GM21423 (cell line): ENCODE measurements around the gene GLRX5.

Source experiments
- ATAC-seq: cut with Tn5 transposase; IDR thresholded peaks from one replicate; pipeline ENCODE4 v1.9.1; 2021; ENCODE audit warnings: mild to moderate bottlenecking, moderate library complexity; ENCODE audit not compliant: unreplicated experiment

The GLRX5 gene

GRCh38 chr14:95534299-95535225 lies at the start of gene GLRX5:
TSS of gene GLRX5 (plus strand) at chr14:95535050. CDS start at chr14:95535090, 40 bp downstream.
- ATAC-seq: peak; percentile 94

GRCh38 chr14:95485222-95485819 lies 49.5 kb upstream of the GLRX5 start:
- ATAC-seq: no peak

- peak; percentile 46 for ATAC-seq
Observed at GRCh38 chr14:95486875-95487668, 47.8 kb upstream of the GLRX5 start.

- ATAC-seq: no peak
Observed at GRCh38 chr14:95487669-95488084, 47.2 kb upstream of the GLRX5 start.

- no peak for ATAC-seq
Observed at GRCh38 chr14:95488376-95489213, 46.3 kb upstream of the GLRX5 start.

- no peak for ATAC-seq
Observed at GRCh38 chr14:95489214-95490137, 45.4 kb upstream of the GLRX5 start.

- ATAC-seq: no peak
Observed at GRCh38 chr14:95490138-95490509, 44.7 kb upstream of the GLRX5 start.

- no peak for ATAC-seq
Observed at GRCh38 chr14:95490727-95491451, 44.0 kb upstream of the GLRX5 start.

- ATAC-seq: no peak
Observed at GRCh38 chr14:95491936-95492608, 42.8 kb upstream of the GLRX5 start.

GRCh38 chr14:95493503-95493902 lies 41.3 kb upstream of the GLRX5 start:
- ATAC-seq: no peak

- no peak for ATAC-seq
Observed at GRCh38 chr14:95493976-95494375, 40.9 kb upstream of the GLRX5 start.

GRCh38 chr14:95494456-95494855 lies 40.4 kb upstream of the GLRX5 start:
- ATAC-seq: no peak

GRCh38 chr14:95495076-95495475 lies 39.8 kb upstream of the GLRX5 start:
- no peak for ATAC-seq

GRCh38 chr14:95495538-95496025 lies 39.3 kb upstream of the GLRX5 start:
- ATAC-seq: peak; percentile 84

GRCh38 chr14:95496111-95496681 lies 38.7 kb upstream of the GLRX5 start:
- ATAC-seq: peak; percentile 16

- ATAC-seq: no peak
Observed at GRCh38 chr14:95496690-95497259, 38.1 kb upstream of the GLRX5 start.

- no peak for ATAC-seq
Observed at GRCh38 chr14:95497561-95498011, 37.3 kb upstream of the GLRX5 start.
